Fibroblast of lung (primary cell): ENCODE data around the gene GPC6.

Experiments
- EZH2 ChIP-seq: IDR thresholded peaks from 2 replicates; pipeline ENCODE4 v1.5.1; 2012; ENCODE audit warnings: low read length, control low read depth, mild to moderate bottlenecking; ENCODE audit errors: missing control alignments
- TF ChIP-seq, protein P1 (sequence below), 2 donors: IDR thresholded peaks in 1 of 2; conservative IDR thresholded peaks in 1 of 2; 1 replicate in 1 of 2; 2 replicates in 1 of 2; pipeline ENCODE4 v1.5.1; 2011 to 2012; ENCODE audit warnings: low read length in 2 of 2, control low read depth in 1 of 2, inconsistent platforms in 1 of 2, low read depth in 1 of 2, mild to moderate bottlenecking in 1 of 2

DNA sequence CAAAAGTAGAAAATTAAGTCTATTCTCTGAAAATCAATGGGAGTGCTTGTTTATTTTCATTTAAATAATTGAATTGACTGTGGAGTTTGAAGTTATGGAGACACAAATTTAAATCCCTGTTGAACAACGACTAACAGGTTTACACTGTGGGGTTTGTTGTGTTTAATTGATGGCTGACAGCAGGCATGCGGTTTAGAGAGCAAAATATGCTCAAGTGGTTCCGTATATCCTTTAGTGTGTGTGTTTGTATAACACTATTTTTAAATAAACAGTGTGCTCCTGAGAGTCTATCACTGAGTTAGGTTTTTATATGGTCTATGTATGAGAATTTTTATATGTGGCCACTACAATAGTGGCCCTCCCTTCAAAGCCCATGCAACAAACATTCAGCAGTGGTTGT is 332.0 kb downstream of the GPC6 start:
- TF ChIP-seq, protein P1, sequence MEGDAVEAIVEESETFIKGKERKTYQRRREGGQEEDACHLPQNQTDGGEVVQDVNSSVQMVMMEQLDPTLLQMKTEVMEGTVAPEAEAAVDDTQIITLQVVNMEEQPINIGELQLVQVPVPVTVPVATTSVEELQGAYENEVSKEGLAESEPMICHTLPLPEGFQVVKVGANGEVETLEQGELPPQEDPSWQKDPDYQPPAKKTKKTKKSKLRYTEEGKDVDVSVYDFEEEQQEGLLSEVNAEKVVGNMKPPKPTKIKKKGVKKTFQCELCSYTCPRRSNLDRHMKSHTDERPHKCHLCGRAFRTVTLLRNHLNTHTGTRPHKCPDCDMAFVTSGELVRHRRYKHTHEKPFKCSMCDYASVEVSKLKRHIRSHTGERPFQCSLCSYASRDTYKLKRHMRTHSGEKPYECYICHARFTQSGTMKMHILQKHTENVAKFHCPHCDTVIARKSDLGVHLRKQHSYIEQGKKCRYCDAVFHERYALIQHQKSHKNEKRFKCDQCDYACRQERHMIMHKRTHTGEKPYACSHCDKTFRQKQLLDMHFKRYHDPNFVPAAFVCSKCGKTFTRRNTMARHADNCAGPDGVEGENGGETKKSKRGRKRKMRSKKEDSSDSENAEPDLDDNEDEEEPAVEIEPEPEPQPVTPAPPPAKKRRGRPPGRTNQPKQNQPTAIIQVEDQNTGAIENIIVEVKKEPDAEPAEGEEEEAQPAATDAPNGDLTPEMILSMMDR (conservative IDR thresholded peaks at IDR 0.05 in 1 of 2, IDR thresholded peaks at IDR 0.05 in 1 of 2; ENCODE audit: low read depth in 1 of 2, low read length in 2 of 2), result no peak
- TF ChIP-seq EZH2, result no peak
